Skeletal muscle cell (primary cell): Measurements from ENCODE around the gene OR1E2.
"Not testable (repeated sequence)": the region's sequence is repeated elsewhere in the genome, so short reads cannot be mapped to it uniquely, and the experiment has no call there.

Experiments used
- DNase-seq: peaks from one replicate; pipeline ENCODE4 v3.0.0-alpha.2; 2010; ENCODE audit warnings: low read depth
- H3K4me3 ChIP-seq: 2 replicates; pipeline ENCODE4 v1.5.1; 2011; ENCODE audit warnings: low read depth, mild to moderate bottlenecking, control low read depth, low read length, moderate library complexity

Gene OR1E2, protein sequence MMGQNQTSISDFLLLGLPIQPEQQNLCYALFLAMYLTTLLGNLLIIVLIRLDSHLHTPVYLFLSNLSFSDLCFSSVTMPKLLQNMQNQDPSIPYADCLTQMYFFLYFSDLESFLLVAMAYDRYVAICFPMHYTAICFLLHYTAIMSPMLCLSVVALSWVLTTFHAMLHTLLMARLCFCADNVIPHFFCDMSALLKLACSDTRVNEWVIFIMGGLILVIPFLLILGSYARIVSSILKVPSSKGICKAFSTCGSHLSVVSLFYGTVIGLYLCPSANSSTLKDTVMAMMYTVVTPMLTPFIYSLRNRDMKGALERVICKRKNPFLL

DNA sequence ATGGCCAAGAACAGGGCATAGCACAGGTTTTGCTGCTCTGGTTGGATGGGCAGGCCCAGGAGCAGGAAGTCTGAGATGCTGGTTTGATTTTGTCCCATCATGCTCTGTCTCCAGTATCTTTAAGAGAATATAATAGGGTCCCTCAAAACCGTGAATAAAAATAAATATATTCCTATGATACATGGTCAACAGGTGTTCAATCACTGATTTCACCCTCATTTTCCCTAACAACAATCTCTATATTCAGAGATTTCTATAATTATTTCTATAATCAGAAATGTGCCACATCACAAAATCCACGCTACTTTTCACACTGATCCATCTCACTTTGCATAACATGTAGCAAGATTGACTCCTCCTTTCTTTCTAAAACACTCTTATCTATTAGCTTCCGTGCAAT lies at the start of gene OR1E2:
OR1E2 (minus strand) TSS at position 101 of the 400 bp plus-strand sequence; CDS start at position 101, 0 bp downstream.
- no peak for DNase-seq
- no peak within 1 kb of the TSS for H3K4me3 ChIP-seq

DNA sequence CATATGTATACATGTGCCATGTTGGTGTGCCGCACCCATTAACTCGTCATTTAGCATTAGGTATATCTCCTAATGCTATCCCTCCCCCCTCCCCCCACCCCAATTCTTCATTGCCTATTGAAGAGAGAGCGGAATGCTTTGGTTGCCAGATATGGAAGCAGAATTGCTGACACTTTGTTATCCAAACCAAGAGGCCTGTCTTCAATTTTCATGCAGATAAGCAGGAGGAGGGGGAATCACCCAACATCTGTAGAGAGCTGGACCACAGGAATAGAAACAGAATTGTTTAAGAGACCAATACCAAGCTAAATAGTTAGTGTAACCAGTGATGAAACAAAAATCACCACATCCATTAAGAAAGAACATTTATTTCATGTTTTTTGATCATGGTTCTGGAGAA lies 49.2 kb upstream of the OR1E2 start:
- DNase-seq, result no peak

GRCh38 chr17:3479988-3480387 lies 46.3 kb upstream of the OR1E2 start:
- no peak overlapping the region for H3K4me3 ChIP-seq

More for the DNA sequence above, 49.2 kb upstream of the OR1E2 start:
- H3K4me3 ChIP-seq, result no peak overlapping the region

DNA sequence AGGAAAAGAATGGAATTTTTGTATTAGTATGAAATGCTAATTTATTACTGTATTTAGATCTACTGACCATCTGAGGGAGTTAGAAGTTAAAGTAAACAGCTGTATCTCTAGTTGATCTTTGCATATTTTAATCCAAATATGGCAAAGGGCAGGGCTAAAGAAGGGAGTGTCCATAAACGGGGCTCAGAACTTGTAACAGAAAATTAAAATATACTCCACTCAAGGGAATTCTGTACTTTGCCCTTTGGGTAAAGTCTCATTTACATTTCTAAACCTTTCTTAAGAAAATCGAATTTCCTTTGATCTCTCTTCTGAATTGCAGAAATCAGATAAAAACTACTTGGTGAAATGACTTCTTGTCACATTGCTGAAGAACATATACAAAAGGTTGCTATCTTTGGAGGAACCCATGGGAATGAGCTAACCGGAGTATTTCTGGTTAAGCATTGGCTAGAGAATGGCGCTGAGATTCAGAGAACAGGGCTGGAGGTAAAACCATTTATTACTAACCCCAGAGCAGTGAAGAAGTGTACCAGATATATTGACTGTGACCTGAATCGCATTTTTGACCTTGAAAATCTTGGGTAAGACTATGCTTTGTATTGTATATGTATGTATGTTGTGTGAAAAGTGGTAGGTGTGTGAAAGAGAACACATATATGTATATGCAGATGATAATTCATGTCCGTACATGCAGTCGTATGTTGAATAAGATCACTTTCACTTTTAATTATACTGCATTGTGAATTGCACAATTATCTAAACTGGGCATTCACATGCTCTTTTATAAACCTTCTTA lies 42.4 kb upstream of the OR1E2 start, which contains the start of gene ASPA:
ASPA (plus strand) TSS at position 186 of the 799 bp plus-strand sequence; CDS start at position 349, 163 bp downstream.
- no peak within 1 kb of the TSS for H3K4me3 ChIP-seq
- no peak for DNase-seq

More at GRCh38 chr17:3479988-3480387, 46.3 kb upstream of the OR1E2 start:
- DNase-seq, result no peak

DNA sequence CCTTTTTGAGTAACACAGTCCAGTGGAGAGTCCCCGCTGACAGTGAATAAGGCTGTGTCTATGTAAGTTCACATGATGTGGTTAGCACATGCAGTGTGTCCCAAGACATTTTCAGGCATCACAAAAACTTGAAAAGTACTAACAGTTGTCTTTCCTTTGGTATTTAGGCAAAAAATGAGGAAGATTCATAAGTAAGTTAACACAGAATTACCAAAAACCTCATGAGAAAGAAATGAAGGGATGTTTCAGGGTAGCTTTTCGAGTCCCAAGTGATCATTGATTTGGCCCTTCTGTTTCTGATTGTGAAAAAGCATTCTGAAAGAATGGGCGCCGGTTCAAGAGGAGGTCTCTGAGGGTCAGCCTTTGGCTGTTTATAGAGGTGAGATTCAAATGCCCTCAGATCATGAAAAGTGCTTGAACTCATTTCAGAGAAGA lies 41.6 kb upstream of the OR1E2 start:
- no peak overlapping the region for H3K4me3 ChIP-seq
- no peak for DNase-seq

DNA sequence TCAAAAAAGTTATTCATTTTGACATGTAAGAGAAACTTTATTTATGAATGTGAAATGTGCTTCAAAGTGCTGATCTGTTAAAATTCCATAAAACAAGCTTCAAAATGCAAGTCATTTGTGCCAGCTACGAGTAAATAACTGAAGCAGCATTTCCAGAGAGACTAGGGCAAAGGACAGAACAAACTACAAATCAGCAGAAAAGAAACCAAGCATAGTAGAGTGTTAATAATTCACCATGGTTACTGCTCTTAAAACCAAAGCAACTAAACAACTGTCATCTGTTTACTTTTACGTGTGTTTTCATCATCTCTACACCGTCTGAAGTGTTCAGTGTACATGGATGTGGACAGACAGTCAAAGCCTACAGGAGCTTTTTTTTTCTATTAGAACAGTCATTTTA lies 40.6 kb upstream of the OR1E2 start:
- H3K4me3 ChIP-seq, result no peak overlapping the region
- no peak for DNase-seq

GRCh38 chr17:3472137-3472536 lies 38.5 kb upstream of the OR1E2 start:
- no peak for DNase-seq
- no peak overlapping the region for H3K4me3 ChIP-seq

DNA sequence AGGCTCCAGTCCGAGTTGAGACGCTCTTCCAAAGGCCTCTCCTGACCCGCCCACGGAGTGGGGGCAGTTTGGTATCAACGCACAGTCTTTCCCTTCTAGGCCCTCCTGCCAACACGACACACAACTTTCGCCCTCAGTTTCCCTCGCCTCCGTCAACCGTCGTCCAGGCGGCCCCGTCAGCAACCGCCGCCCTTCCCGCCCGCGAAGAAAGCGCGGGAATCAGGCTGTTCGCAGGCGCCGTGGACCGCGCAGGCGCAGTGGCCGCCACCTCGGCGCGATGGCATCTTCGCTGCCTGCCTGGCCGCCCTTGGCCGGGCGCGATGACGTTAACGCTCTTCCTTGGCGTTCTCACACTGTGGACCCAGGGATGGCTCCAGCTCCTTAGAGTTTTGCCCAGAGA lies 38.0 kb upstream of the OR1E2 start, which contains the start of gene SPATA22:
SPATA22 (minus strand) TSS at position 221 of the 400 bp plus-strand sequence. CDS start 2,494 bp downstream, outside the sequence.
- no peak for DNase-seq
- no peak within 1 kb of the TSS for H3K4me3 ChIP-seq

- DNase-seq, result no peak
- no peak overlapping the region for H3K4me3 ChIP-seq
Measured at GRCh38 chr17:3469529-3469928, 35.9 kb upstream of the OR1E2 start.

DNA sequence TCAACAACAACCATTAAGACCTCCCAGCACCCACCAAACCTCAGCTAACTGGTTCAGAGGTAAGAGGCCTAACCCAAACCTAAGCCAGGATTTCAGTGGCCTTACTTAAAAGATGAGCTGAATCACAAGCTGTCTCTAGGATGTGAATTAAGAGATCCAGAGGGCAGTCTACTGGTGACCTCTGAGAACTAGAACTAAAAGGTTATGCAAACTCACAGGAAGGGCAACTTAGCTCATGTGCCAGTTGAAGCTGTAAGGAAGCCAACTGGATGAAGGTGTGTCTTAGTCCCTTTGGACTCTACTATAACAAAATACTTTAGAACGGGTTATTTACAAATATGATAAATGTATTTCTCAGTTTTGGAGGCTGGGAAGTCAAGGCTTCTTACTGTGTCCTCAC lies 32.7 kb upstream of the OR1E2 start:
- not testable (repeated sequence) for DNase-seq, H3K4me3 ChIP-seq

- H3K4me3 ChIP-seq, result no peak overlapping the region
- DNase-seq, result no peak
Measured at GRCh38 chr17:3448059-3448665, 14.5 kb upstream of the OR1E2 start.

- DNase-seq, result no peak
- H3K4me3 ChIP-seq, result no peak overlapping the region
Measured at GRCh38 chr17:3447625-3448024, 14.0 kb upstream of the OR1E2 start.

DNA sequence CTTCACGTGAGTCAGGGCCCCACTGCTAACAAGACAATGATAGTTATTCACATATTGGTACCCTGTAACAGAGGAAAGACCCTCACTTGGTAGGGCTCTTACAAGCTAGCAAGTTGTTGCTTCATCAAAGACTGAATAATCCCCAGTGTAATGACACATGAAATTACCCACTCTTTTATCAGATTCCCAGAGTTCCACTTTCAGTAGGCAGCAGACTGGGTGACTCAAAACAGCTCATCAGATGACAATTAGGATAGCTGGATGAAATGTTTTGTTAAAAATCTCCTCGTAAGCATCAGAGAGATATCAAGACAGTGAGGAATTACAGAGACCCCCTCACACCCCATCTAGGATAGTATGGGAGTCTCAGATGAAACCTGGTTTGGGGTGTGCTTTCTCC lies 6.8 kb upstream of the OR1E2 start:
- H3K4me3 ChIP-seq, result no peak overlapping the region
- DNase-seq, result no peak

DNA sequence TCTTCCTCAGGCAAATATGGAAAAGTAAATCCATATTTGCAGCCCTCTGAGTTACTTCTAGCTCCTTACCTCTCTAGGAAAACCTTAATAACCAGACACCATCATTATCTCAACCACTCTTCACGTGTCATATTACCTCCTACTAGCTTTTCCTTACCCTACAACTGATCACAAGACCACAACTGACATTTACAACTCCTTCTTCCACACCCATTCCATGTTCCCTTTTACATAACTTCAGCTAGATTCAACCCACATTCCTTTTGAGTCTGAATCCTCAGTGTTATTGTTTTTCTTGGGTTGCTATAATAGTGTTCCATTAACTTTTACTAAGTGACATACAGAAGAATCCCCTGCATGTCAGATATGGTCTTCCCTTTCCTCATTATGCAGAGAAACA lies 4.7 kb upstream of the OR1E2 start:
- H3K4me3 ChIP-seq, result no peak overlapping the region
- no peak for DNase-seq

- DNase-seq, result not testable (repeated sequence)
Measured at GRCh38 chr17:3433215-3433614, 426 bp downstream of the OR1E2 start.

GRCh38 chr17:3418222-3418621 lies 15.4 kb downstream of the OR1E2 start:
- no peak overlapping the region for H3K4me3 ChIP-seq
- no peak for DNase-seq

More at GRCh38 chr17:3433215-3433614, 426 bp downstream of the OR1E2 start:
- not testable (repeated sequence) for H3K4me3 ChIP-seq

DNA sequence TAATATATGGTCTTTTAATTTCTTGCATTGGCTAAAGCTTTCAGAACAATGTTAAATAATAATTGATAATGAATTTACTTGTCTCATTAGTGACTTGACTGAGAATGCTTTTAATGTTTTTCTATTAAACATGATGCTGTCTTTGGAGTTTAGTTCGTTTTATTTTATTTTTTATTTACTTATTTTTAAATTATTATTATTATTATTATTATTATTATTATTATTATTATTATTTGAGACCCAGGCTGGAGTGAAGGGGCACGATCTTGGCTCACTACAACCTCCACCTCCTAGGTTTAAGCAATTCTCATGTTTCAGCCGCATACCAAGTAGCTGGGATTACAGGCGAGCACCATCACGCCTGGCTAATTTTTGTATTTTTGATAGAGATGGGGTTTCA lies 18.0 kb downstream of the OR1E2 start:
- DNase-seq, result no peak
- H3K4me3 ChIP-seq, result no peak overlapping the region

- not testable (repeated sequence) for H3K4me3 ChIP-seq, DNase-seq
Measured at GRCh38 chr17:3412216-3412615, 21.4 kb downstream of the OR1E2 start.

GRCh38 chr17:3411070-3411469 lies 22.6 kb downstream of the OR1E2 start, which contains the start of gene OR3A3:
Gene OR3A3 (plus strand): TSS chr17:3411370.
- no peak for DNase-seq

GRCh38 chr17:3403856-3404255 lies 29.8 kb downstream of the OR1E2 start:
- not testable (repeated sequence) for H3K4me3 ChIP-seq, DNase-seq

More at GRCh38 chr17:3411070-3411469, 22.6 kb downstream of the OR1E2 start, which contains the start of gene OR3A3:
- H3K4me3 ChIP-seq, result no peak within 1 kb of the TSS
